Stimulated activated CD4-positive, alpha-beta T cell treated with anti-CD3 and anti-CD28 coated beads, Interleukin-12 subunit alpha, Interleukin-12 subunit beta, amount 100 ng/mL, for 48 hours (primary cell): ENCODE results near the gene AR.
"Not testable (repeated sequence)": the region's sequence is repeated elsewhere in the genome, so short reads cannot be mapped to it uniquely, and the experiment has no call there.

Experiments
- DNase-seq, 3 donors: peaks; one replicate each; pipeline ENCODE4 v3.0.0-alpha.2; 2020; ENCODE audit warnings: low read depth in 2 of 3, low spot score in 1 of 3

Gene AR

GRCh38 chrX:67636532-67636931, 92.7 kb downstream of the AR start:
- DNase-seq: no peak

DNA sequence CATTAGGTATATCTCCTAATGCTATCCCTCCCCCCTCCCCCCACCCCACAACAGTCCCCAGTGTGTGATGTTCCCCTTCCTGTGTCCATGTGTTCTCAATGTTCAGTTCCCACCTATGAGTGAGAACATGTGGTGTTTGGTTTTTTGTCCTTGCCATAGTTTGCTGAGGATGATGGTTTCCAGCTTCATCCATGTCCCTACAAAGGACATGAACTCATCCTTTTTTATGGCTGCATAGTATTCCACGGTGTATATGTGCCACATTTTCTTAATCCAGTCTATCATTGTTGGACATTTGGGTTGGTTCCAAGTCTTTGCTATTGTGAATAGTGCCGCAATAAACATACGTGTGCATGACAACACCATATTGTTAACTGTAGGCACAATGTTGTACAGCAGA, 93.5 kb downstream of the AR start:
- DNase-seq: not testable (repeated sequence)

- DNase-seq: no peak
Observed at GRCh38 chrX:67648361-67648760, 104.5 kb downstream of the AR start.

DNA sequence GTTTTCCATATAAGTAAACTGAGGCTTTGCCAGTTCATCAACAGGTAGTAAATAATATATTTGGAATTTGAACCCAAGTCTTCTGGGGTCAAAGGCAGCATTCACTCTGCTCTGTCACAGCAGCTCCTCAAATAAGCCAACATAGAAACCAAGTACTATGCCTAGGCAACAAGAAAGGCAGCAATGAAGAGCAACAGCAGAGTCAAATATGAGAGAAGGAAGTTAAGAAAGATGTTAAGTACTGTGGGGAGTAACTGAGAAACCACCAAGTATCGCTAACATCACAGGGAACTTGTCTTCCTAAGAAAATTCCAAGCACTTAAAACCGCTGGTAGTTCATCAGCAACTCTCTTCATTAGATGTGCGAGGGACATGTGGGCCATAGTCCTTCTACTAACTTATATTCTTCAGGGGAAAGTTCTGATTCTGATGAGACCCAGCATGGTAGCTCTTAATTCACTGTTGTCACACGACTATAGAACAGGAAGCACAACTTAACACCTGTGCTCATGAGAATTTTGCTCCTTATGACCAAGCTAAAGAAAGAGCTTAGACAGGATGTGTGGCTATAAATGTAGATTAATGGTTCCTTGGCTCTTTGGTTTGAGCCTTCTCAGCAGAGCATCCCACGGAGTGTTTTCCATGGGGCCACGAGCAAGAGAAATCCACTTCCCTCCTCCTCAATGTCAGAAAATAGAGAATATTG, 107.8 kb downstream of the AR start:
- no peak for DNase-seq

DNA sequence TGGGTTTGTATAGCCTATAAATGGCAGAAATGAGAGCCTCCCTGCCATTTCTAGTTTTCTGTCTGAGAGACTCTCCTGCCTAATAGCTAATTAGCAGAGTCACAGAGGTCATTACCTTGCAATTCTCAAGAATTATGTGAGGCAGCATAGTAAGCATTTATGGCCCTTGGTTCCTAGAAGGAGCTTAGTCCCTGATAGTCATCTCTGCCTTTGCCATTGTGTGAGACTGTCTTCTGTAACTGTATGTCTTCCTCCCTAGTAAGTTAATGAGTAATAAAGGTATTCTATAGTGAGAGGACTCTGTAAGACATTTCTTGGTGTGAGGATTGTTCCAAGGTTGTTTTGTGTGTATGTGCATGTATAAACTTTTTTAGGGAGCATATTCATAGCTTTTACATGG, 108.7 kb downstream of the AR start:
- no peak for DNase-seq

- DNase-seq: no peak
Observed at GRCh38 chrX:67654301-67654700, 110.5 kb downstream of the AR start.

GRCh38 chrX:67665583-67665982, 121.8 kb downstream of the AR start:
- no peak for DNase-seq

GRCh38 chrX:67670717-67671116, 126.9 kb downstream of the AR start:
- DNase-seq: not testable (repeated sequence)

GRCh38 chrX:67673741-67674274, 130.0 kb downstream of the AR start:
- DNase-seq: no peak

- DNase-seq: no peak
Observed at GRCh38 chrX:67674741-67675140, 130.9 kb downstream of the AR start.

DNA sequence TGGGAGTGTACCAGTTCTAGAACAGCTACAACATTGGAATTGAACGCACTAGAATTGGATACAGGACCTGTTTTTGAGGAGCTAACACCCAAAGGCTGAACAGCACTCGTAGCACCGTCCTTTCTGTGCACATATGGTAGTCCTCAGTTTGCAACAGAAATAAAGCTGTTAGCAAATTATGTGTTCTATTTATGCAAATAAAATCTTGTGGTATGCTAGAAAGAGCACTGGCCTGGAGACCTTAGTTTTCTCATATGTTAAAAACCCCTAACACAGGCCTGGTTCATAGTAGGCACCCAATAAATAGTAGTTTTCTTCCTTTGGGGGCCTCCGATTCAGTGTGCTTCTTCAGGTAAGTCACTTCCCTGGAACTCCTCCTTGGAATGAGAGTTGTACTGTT, 140.3 kb downstream of the AR start:
- no peak for DNase-seq

DNA sequence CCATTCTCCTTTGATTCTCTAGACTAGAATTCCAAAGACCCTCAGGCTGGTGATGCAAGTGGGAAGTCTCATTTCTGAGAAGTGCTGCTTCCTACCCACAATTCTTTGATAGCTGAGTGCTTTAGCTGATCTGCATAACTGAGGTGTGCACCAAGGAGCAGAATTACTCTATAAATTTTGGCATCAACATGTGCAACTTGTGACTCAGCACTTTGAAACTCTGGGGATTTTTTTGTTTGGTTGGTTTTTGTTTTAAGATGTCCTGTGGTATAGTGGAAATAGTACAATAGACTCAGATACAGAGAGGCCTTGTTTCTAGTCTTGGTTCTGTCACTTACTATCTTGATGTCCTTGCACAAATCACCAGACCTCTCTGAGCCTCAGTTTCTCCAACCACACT, 148.4 kb downstream of the AR start:
- DNase-seq: no peak

GRCh38 chrX:67693928-67694327, 150.1 kb downstream of the AR start:
- DNase-seq: no peak

GRCh38 chrX:67697452-67697851, 153.6 kb downstream of the AR start:
- no peak for DNase-seq

- no peak for DNase-seq
Observed at GRCh38 chrX:67700602-67701001, 156.8 kb downstream of the AR start.

DNA sequence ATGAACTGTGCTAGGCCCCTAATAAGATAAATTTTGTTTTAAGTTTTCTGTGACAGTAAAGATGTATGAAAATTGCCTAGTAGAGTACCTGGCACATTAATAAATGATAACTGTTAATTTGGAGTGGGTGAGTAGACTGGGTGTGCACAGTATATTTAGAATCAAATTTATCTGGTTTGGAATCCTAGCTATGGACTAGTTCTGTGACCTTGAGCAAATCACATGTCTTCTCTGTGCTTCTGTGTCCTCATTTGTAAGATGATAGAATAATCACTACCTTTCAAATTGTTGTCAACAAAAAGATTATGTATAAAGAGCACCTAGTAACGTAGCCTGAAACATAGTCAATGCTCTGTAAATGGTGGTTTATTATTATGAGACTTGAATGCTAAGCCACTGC, 170.2 kb downstream of the AR start:
- no peak for DNase-seq

DNA sequence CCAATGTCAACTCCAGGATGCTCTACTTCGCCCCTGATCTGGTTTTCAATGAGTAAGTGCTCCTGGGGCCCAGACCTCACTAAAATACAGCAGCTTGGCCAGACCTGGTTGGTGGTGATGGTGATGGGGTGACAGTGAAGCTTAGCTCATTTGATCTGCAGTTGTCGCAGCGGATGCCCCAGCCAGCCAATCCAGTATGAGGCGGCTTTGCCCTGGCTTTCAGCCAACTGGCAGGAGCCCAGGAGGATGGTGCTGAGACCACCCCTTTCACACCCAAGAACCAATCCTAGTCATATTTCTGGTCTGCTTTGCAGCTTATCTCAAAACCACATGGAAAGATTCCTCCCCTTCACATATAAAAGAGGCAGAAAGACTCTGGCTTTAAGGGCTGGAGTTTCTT, 173.8 kb downstream of the AR start:
- DNase-seq: no peak

GRCh38 chrX:67718926-67719325, 175.1 kb downstream of the AR start:
- no peak for DNase-seq

DNA sequence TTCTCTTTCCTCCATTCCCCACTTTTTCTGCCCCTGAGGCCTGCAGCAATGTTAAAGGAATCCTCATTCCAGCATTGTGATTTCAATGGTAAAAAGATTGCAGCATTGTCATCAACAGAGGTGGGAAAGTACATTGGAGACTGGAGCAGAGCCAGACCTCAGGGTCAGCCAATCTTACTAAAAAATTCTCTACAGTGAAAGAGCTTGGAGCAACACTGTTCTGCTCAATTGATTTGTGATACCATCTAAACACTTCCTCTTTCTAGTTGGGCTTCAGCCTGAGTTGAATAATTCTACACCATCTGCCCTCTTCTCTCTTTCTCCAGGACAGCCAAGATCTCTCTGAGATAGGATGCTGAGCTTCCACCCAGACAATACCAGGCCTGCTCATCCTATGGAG, 176.5 kb downstream of the AR start:
- DNase-seq: no peak

DNA sequence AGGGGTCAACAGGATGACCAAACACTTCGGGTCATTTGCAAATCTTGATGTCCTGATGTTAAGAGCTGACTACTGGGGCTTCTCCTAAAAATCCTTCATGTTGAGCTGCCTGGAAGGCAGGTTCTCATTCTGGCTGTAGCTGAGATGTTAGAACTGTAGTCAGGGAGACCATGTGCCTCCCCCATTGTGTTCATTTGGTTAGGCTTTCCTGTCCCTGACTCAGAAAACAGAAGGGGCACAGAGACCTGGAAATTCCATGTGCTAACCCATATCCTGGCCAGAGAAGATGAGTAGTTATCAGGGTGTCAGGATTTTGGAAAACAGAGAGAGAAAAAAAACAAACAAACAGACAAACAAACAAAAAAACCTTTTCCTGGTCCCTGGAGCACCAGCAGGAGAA, 177.5 kb downstream of the AR start:
- no peak for DNase-seq

- no peak for DNase-seq
Observed at GRCh38 chrX:67723580-67724351, 179.9 kb downstream of the AR start.

- DNase-seq: no peak
Observed at GRCh38 chrX:67724359-67725110, 180.7 kb downstream of the AR start.
